ENCODE data around the gene HOXD10.

DNA sequence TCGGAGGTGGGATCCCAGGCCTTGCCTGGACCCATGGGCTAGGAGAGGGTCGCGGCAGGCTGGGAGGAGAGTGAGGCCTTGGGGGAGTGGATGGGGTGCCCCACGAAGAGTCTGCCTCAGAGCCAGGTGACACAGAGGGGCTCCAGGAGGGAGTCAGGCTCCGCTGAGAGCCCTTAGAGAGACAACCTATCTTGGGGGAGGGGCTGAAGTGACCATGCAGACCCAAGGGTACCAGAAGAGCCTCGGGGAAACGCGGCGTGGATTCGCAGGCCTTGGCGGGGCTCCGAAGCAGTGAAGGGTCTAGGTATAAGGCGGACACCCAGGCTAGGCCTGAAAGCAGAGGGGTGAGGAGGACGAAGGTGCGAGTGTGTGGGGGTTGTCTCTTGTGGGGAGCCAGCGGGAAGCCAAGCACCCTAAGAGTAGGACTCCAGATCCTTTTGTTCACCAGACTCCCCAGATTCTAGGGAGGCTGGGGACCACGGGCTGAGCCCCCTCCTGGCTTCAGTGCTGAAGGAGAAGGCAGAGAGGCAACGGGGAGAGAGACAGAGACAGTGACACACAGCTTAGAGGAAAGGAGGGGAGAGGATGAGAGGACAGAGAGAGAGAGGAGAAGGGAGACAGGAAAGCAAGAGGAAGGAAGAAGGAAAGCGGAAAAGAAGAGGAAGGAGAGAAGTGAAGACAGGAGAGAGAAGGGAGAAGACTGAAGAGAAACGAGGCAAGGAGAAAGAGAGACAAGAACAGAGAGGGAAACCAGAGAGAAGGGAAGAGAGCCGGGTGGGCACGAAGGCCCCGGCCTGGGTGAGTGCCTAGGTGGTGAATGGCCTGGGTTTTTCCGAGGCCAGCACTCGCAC is 10.6 kb upstream of the HOXD10 start:
- TF ChIP-seq POLR2A (IDR thresholded peaks at IDR 0.05; ENCODE audit: low read length) = no peak
- no peak for TF ChIP-seq GATA1 (IDR thresholded peaks at IDR 0.05; ENCODE audit: low read depth, low read length)

All from erythroblast (primary cell).